ENCODE results near the gene CSNK2A3. TPM values are rescaled to one million over a fixed set of nuclear protein-coding genes. Genes with fewer than 3 reads are reported as not detected.

The CSNK2A3 gene
- total and polyA plus RNA-seq, 7 donors = 0.33 to 5.5 (median 1.8) TPM; not detected in 2

DNA sequence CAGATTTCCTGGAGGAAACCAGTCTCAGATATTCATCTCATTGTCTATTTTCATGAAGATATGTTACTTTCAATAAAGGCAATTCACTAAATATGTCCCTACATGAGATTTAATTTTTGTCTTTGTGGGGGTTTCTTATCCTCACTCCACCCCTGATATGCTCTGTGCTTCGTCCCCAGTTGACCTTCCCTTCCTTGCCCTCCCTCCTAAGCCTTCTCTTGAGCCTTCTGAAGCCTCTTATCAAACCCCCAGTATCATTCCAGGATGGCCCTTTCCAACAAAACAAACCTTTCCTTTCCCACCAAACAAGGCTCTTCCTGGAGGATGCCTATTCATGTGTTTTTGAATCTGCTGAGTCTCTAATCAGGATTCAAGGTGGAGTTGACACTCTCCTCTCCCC is 44.8 kb downstream of the CSNK2A3 start:
- no peak overlapping the region for H3K4me3 ChIP-seq
- no peak overlapping the region for H3K27ac ChIP-seq
- H3K27me3 ChIP-seq = no peaks in the 10 kb centered on the region
- H3K4me1 ChIP-seq = peaks cover 0 to 3% (median 1%) of the 10 kb centered on the region in 4 donors
- DNase-seq = no peak
- TF ChIP-seq, protein P1, sequence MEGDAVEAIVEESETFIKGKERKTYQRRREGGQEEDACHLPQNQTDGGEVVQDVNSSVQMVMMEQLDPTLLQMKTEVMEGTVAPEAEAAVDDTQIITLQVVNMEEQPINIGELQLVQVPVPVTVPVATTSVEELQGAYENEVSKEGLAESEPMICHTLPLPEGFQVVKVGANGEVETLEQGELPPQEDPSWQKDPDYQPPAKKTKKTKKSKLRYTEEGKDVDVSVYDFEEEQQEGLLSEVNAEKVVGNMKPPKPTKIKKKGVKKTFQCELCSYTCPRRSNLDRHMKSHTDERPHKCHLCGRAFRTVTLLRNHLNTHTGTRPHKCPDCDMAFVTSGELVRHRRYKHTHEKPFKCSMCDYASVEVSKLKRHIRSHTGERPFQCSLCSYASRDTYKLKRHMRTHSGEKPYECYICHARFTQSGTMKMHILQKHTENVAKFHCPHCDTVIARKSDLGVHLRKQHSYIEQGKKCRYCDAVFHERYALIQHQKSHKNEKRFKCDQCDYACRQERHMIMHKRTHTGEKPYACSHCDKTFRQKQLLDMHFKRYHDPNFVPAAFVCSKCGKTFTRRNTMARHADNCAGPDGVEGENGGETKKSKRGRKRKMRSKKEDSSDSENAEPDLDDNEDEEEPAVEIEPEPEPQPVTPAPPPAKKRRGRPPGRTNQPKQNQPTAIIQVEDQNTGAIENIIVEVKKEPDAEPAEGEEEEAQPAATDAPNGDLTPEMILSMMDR (IDR thresholded peaks at IDR 0.05) = no peak
- TF ChIP-seq EP300 (IDR thresholded peaks at IDR 0.05) (no peak), POLR2AphosphoS5 (IDR thresholded peaks at IDR 0.05) (no peak), POLR2A (IDR thresholded peaks at IDR 0.05) (no peak)
- H3K36me3 ChIP-seq = peaks cover 0 to 23% (median 2%) of the 10 kb centered on the region in 4 donors
- intact Hi-C loops (cut with DNase I) = no loop called here
- no peaks in the 10 kb centered on the region for H3K9me3 ChIP-seq
- 55 to 83% methylated on average over 1 of the region's 1 CpG for WGBS, 2 donors

DNA sequence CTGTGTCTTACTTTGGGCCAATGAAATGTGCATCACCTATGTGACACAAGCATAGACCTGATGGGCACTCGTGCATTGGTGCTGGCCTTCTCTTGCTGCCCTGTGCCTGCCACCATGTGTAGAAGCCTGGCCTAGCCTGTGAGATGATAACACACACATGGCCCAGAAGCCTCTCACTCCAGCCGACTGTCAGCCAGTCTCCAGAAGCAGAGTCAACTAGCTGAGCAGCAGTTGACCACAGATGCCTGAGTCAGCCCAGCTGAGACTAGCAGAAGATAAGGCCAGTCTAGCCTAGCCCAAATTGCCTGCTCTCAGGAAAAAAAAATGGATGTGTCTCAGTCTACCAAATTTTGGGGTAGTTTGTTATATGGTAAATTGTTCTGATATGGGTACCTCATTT is 46.2 kb downstream of the CSNK2A3 start:
- Histone ChIP-seq H3K27me3 (no peaks in the 10 kb centered on the region), H3K4me1 (no peaks in the 10 kb centered on the region), H3K27ac (no peak overlapping the region), H3K36me3 (peaks cover 0 to 27% (median 2%) of the 10 kb centered on the region in 4 donors), H3K4me3 (no peak overlapping the region), H3K9me3 (no peaks in the 10 kb centered on the region)
- DNase-seq = no peak
- 78 to 88% methylated on average over 2 of the region's 2 CpGs for WGBS, 2 donors
- intact Hi-C loops (cut with DNase I) = no loop called here
- no peak for TF ChIP-seq EP300 (IDR thresholded peaks at IDR 0.05)
- TF ChIP-seq, protein P1 (IDR thresholded peaks at IDR 0.05) = no peak
- TF ChIP-seq POLR2A (IDR thresholded peaks at IDR 0.05) = no peak
- no peak for TF ChIP-seq POLR2AphosphoS5 (IDR thresholded peaks at IDR 0.05)

DNA sequence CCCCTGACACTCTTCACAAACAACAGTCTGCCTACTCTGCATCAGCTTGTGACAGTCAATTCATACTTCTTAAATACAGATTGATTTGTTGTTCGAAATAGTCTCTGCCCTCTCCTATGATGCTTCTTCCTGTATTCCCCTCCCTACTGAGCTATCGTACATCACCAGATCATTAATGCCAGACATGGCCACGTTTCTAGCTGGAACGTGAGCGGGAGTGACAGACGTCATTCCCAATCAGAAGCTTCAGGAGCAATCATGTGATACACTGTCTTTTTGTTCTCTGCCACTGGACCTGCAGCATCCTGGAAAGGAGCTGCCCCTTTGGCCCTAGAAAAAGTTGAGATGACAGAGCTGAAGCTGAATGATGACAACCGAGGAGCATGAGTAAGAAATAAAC is 48.5 kb downstream of the CSNK2A3 start:
- H3K9me3 ChIP-seq = no peaks in the 10 kb centered on the region
- TF ChIP-seq POLR2AphosphoS5 (IDR thresholded peaks at IDR 0.05) (no peak), EP300 (IDR thresholded peaks at IDR 0.05) (no peak), POLR2A (IDR thresholded peaks at IDR 0.05) (no peak)
- TF ChIP-seq, protein P1 (IDR thresholded peaks at IDR 0.05) = no peak
- intact Hi-C loops (cut with DNase I) = no loop called here
- no peaks in the 10 kb centered on the region for H3K27me3 ChIP-seq
- H3K4me3 ChIP-seq = no peak overlapping the region
- no peaks in the 10 kb centered on the region for H3K4me1 ChIP-seq
- 80 to 85% methylated on average over 7 of the region's 7 CpGs for WGBS, 2 donors
- no peak overlapping the region for H3K27ac ChIP-seq
- peaks cover 0 to 27% (median 2%) of the 10 kb centered on the region in 4 donors for H3K36me3 ChIP-seq
- no peak for DNase-seq

- Histone ChIP-seq H3K36me3 (peaks cover 0 to 27% (median 2%) of the 10 kb centered on the region in 4 donors), H3K4me3 (no peak overlapping the region), H3K9me3 (no peaks in the 10 kb centered on the region), H3K27ac (no peak overlapping the region), H3K27me3 (no peaks in the 10 kb centered on the region), H3K4me1 (peaks cover 0 to 4% (median under 1%) of the 10 kb centered on the region in 4 donors)
- DNase-seq = no peak
- TF ChIP-seq, protein P1 (IDR thresholded peaks at IDR 0.05) = no peak
- TF ChIP-seq POLR2A (IDR thresholded peaks at IDR 0.05) = no peak
- WGBS, 2 donors = 88 to 90% methylated on average over 10 of the region's 10 CpGs
- intact Hi-C loops (cut with DNase I) = no loop called here
Observed at GRCh38 chr11:11302565-11302964, 50.5 kb downstream of the CSNK2A3 start.

Measured in sigmoid colon (tissue), 7 donors.